Body of pancreas (tissue), 4 donors: ENCODE results near the gene CAP1.

Experiments used
- CTCF ChIP-seq, 7 experiments: fragments of 450-650 bp in 4 of 7; fragments of 200-600 bp in 3 of 7; sonication (generic) in 3 of 7; IDR thresholded peaks; one replicate each; pipeline ENCODE4 v1.5.1; 2016 to 2019; ENCODE audit warnings: antibody characterized with exemption in 7 of 7
- POLR2A ChIP-seq, 3 donors: fragments of 450-650 bp; IDR thresholded peaks; one replicate each; pipeline ENCODE4 v1.6.1; 2016; ENCODE audit warnings: antibody characterized with exemption in 3 of 3, mild to moderate bottlenecking in 2 of 3

DNA sequence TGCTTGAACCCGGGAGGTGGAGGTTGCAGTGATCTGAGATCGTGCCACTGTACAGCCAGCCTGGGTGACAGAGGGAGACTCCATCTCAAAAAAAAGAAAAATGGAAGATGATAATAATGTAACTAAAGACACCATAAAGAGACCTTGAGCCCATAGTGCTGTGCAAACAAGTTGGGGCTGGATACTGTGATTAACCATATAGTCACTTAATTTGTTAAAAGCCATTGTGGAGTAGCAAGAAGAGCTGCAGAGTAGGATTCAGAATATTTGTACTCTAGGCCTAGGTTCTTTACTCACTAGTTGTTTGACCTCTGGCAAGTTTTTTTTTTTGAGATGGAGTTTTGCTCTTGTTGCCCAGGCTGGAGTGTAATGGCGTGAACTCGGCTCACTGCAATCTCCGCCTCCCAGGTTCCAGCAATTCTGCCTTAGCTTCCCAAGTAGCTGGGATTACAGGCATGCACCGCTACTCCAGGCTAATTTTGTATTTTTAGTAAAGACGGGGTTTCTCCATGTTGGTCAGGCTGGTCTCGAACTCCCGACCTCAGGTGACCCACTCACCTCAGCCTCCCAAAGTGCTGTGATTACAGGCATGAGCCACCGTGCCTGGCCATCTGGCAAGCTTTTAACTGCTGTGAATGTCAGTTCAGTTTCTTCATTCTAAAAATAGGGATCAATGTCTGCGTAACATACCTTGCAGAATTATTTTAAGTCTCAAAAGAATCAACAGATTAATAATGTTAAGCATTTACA, 12.8 kb downstream of the CAP1 start:
- TF ChIP-seq CTCF (IDR thresholded peaks at IDR 0.05) (no peak), POLR2A (IDR thresholded peaks at IDR 0.05) (no peak)
